Midbrain (tissue), 1 donor: ENCODE results near the gene CNTN5.

Experiments used
- DNase-seq: peaks from one replicate; lab custom pipeline; 2025; lab: John Stamatoyannopoulos, UW

Gene CNTN5

GRCh38 chr11:100080821-100081220, 1060.1 kb downstream of the CNTN5 start:
- no peak for DNase-seq

- no peak for DNase-seq
Observed at GRCh38 chr11:100093698-100094097, 1072.9 kb downstream of the CNTN5 start.

GRCh38 chr11:100094121-100094865, 1073.5 kb downstream of the CNTN5 start:
- DNase-seq = no peak

GRCh38 chr11:100095809-100096208, 1075.1 kb downstream of the CNTN5 start:
- no peak for DNase-seq

GRCh38 chr11:100098560-100098959, 1077.8 kb downstream of the CNTN5 start:
- DNase-seq = no peak

- no peak for DNase-seq
Observed at GRCh38 chr11:100105255-100105981, 1084.7 kb downstream of the CNTN5 start.

GRCh38 chr11:100105982-100106358, 1085.2 kb downstream of the CNTN5 start:
- no peak for DNase-seq

- no peak for DNase-seq
Observed at GRCh38 chr11:100119176-100119575, 1098.4 kb downstream of the CNTN5 start.

GRCh38 chr11:100133114-100133513, 1112.4 kb downstream of the CNTN5 start:
- no peak for DNase-seq

- DNase-seq = no peak
Observed at GRCh38 chr11:100141201-100141600, 1120.5 kb downstream of the CNTN5 start.

- DNase-seq = no peak
Observed at GRCh38 chr11:100151944-100152343, 1131.2 kb downstream of the CNTN5 start.

GRCh38 chr11:100152766-100153165, 1132.0 kb downstream of the CNTN5 start:
- DNase-seq = no peak

GRCh38 chr11:100163471-100163870, 1142.7 kb downstream of the CNTN5 start:
- DNase-seq = no peak

GRCh38 chr11:100174881-100175280, 1154.1 kb downstream of the CNTN5 start:
- DNase-seq = no peak

GRCh38 chr11:100176456-100176855, 1155.7 kb downstream of the CNTN5 start:
- no peak for DNase-seq

GRCh38 chr11:100177651-100178050, 1156.9 kb downstream of the CNTN5 start:
- DNase-seq = no peak

- DNase-seq = no peak
Observed at GRCh38 chr11:100182350-100182749, 1161.6 kb downstream of the CNTN5 start.

- DNase-seq = no peak
Observed at GRCh38 chr11:100182927-100183326, 1162.2 kb downstream of the CNTN5 start.

GRCh38 chr11:100185588-100185987, 1164.8 kb downstream of the CNTN5 start:
- no peak for DNase-seq

GRCh38 chr11:100188137-100188783, 1167.5 kb downstream of the CNTN5 start:
- DNase-seq = no peak

- DNase-seq = no peak
Observed at GRCh38 chr11:100190395-100190794, 1169.6 kb downstream of the CNTN5 start.

GRCh38 chr11:100192181-100192580, 1171.4 kb downstream of the CNTN5 start:
- DNase-seq = no peak

- no peak for DNase-seq
Observed at GRCh38 chr11:100203789-100204188, 1183.0 kb downstream of the CNTN5 start.
